HG03571 (cell line): ENCODE results near the gene GAL3ST1.
A peak's percentile ranks its signal among the peaks of the same experiment; 100 is the strongest.
"Not testable (repeated sequence)": the region's sequence is repeated elsewhere in the genome, so short reads cannot be mapped to it uniquely, and the experiment has no call there.

Experiments used
- ATAC-seq: cut with Tn5 transposase; IDR thresholded peaks from one replicate; pipeline ENCODE4 v1.9.1; 2021; ENCODE audit not compliant: unreplicated experiment

The GAL3ST1 gene

DNA sequence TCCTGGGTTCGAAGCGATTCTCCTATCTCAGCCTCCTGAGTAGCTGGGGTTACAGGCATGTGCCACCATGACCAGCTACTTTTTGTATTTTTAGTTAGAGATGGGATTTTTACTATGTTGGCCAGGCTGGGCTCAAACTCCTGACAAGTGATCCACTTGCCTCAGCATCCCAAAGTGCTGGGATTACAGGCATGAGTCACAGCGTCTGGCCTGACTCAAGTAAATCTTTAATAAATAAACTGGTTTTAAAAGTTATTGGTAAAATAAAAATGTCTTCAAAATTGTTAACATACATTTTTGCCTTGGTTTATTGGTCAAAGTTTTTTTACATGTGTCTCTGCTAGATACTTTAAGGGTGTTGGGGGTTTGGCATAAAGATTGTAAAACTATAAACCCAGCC lies 24.5 kb upstream of the GAL3ST1 start:
- ATAC-seq: no peak

- ATAC-seq: no peak
Observed at GRCh38 chr22:30596886-30597285, 22.4 kb upstream of the GAL3ST1 start.

DNA sequence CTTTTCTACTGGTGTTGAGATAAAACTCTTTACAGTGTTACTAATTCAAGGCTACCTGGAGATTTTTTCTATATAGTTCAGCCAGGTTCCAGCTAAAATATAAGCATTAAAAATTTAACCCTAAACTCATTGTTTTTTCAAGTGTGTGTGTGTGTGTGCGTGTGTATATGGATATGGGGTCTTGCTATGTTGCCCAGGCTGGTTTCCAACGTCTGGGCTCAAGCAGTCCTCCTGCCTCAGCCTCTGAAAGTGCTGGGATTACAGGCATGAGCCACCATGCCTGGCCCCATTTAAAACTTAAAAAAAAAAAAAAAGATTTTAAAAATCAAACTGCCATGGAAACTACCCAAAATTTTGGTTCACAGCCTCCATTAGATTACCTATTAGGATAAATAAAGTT lies 21.7 kb upstream of the GAL3ST1 start:
- ATAC-seq: no peak

DNA sequence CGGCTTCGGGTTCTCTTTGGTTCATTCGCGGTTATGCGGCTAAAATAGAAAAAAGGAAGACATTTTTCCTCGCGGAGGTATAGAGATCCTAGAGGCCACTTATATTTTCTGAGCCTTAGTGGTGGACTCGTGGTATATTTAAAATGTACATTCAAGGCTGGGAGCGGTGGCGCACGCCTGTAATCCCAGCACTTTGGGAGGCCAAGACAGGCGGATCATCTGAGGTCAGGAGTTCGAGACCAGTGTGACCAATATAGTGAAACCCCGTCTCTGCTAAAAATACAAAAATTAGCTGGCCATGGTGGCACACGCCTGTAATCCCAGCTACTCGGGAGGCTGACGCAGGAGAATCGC lies 17.9 kb upstream of the GAL3ST1 start:
- ATAC-seq: not testable (repeated sequence)

- ATAC-seq: peak; percentile 92
Observed at GRCh38 chr22:30591588-30592359, 17.3 kb upstream of the GAL3ST1 start, which contains the start of gene PES1. Gene PES1, minus strand, starts transcription at chr22:30591910. Its CDS starts 77 bp downstream, at chr22:30591833.

DNA sequence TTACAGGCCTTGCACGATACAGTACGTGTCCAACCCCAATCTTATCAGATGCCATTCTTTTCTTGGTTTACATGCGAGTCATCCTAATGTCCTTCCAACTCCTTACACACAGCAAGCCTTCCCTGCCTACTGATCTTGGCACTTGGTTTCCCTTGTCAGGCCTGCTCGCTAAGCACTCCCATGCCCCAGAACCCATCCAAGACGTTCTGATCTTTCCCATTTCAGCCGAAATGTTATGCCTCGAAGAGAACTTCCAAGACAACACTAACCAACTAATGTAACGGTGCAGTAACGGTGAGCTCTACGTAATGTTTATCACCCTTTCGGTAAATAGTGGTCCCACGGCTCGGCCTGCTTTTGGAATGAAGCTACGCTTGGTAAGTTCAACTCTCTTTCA lies 16.7 kb upstream of the GAL3ST1 start:
- no peak for ATAC-seq

- no peak for ATAC-seq
Observed at GRCh38 chr22:30586414-30586813, 11.9 kb upstream of the GAL3ST1 start.

DNA sequence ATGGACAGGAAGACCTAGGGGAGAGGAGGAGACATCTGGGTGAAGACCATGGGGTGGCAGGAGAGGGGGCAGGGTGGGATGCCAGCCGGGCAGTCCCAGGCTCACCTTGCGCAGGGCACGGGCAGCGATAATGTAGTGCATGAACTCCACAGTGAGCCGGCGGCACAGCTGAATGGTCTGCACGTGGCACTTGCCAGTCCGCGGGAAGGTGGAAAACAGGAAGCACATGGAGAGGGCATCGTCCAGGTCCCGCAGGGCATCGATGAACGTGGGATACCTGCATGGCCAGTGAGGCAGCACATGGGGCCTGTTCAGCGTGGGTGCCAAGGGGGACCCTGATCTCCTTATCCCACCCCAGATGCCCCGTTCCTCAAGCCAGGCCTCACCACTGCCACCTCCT lies 10.0 kb upstream of the GAL3ST1 start:
- ATAC-seq: no peak

- ATAC-seq: no peak
Observed at GRCh38 chr22:30582788-30583545, 8.5 kb upstream of the GAL3ST1 start.

- ATAC-seq: no peak
Observed at GRCh38 chr22:30582051-30582450, 7.6 kb upstream of the GAL3ST1 start.

- no peak for ATAC-seq
Observed at GRCh38 chr22:30580896-30581295, 6.4 kb upstream of the GAL3ST1 start.

- no peak for ATAC-seq
Observed at GRCh38 chr22:30578481-30578880, 4.0 kb upstream of the GAL3ST1 start.

DNA sequence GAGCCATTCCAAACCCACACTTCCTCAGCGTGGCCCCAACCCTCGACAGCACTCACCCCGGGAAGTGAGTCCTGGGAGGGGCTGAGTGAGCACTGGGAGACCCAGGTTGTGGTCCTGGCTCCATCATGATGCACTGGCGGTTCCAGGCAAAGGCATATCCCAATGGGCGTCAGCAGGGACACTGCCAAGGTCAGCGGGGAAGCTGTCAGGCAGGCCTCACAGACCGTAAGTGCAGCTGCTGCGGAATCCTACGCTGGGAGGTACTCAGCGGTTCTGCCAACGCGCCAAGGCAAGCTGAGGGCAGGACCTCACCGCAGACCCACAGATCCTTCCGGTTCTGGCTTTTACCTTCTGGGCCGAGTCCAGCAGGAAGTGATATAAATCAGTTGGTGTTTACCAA lies 1.4 kb upstream of the GAL3ST1 start:
- no peak for ATAC-seq

DNA sequence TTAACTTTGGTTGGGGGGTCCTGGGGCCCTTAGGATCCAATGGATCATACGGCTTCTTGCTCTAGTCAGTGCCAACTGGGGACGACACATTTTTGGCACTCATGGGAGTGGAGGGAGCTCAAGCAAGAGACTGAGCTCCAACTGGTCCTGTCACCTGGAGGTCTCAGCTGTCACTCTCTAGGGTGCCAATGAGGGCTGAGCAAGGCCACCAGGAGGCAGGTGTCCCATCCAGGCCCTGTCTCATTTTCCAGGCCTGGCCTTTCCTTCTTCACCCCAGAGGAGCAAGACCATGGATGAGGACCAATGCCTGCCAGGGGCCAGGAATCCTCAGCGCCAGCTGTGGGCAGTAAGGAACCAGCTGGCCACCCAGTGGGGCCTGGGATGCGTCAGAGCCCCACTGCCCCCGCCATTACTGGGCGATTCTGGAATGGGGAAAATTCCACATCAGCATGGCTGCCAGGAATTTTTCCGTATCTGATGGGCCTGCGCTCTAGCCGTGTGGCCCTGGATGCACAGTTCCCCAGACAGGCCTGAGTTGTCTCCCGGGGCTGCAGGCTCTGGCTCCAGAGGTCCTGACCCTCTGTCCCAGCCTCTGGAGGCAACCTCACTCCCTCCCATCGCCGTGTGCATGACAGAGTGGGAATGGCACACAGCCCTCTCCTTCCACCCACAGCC lies 669 bp upstream of the GAL3ST1 start:
- no peak for ATAC-seq

DNA sequence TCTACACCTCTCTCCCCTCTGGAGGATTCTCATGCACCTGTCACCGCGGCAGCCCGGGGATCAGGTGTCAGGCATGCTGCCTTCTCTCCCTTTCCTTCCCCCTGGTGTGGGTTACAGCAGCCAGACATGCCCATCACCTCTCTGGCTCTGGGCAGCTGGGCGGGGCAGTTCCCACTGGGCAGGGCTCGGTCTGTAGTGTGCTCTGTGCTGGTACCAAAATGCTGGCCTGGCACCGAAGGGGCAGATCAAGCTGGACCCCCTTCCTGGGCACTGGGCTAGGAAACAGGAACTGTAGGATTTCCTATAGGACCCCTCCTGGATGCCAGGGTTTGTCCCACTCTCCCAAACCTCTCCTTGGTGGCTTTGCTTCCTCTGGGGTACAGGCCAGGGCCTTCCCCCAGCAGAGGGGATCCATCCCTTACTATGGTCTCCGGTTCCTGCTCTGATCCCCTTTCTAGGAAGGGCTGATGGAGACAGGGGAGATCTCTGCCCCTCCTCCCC lies 821 bp downstream of the GAL3ST1 start:
- ATAC-seq: no peak

DNA sequence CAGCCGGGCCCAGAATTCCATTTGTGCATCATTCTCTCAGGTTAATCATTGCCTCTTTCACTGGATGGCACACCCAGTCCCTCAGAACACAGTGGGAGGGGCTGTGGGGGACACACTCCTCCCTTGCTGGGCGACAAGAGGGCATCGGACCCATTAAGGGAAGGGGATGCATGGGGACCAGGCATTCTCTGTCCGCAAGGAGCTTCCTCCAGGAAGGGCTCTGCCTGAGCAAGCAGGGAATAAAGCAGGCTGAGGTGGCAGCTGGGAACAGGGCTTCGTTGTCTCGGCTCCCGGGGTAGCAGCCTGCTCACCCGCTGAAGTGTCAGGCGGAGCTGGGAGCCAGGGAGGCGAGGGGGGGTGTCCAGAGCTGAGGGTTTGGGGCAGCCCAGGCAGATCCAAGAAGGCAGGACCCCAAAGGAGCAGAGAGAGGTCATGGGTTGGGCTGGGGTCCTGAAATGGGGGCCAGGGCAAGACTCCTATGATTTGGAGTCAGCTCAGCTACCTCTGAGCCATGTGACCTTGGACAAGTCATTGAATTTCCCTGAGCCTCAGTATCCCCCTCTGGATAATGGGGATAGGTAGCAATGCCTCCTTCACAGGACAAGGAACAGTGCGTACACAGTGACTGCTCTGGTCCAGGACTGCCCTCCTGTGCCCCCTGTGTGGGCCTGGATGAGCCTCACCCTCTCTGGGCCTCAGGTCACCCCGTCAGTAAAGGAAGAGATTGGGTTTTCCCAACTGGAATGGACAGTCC lies 1.4 kb downstream of the GAL3ST1 start:
- ATAC-seq: no peak

- ATAC-seq: no peak
Observed at GRCh38 chr22:30572210-30572609, 2.3 kb downstream of the GAL3ST1 start.

DNA sequence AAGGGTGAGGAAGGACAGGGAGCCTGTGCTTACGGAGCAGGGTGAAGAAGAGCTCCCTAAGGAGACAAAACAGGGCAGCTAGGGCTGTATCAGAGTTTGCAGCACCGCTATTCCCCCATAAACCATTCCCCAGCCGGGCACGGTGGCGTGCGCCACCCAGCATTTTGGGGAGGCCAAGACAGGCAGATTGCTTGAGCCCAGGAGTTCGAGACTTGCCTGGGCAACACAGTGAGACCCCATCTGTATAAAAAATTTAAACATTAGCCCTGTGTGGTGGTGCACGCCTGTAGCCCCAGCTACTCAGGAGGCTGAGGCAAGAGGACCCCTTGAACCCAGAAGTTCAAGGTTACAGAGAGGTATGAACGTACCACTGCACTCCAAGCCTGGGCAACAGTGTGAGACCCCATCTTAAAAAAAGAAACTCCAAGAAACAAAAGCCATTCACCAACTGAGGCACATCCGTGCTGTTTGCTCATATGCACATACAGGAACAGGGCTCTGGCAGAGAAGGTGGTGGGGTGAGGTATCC lies 4.7 kb downstream of the GAL3ST1 start:
- ATAC-seq: no peak

GRCh38 chr22:30568137-30568805 lies 6.2 kb downstream of the GAL3ST1 start:
- no peak for ATAC-seq

DNA sequence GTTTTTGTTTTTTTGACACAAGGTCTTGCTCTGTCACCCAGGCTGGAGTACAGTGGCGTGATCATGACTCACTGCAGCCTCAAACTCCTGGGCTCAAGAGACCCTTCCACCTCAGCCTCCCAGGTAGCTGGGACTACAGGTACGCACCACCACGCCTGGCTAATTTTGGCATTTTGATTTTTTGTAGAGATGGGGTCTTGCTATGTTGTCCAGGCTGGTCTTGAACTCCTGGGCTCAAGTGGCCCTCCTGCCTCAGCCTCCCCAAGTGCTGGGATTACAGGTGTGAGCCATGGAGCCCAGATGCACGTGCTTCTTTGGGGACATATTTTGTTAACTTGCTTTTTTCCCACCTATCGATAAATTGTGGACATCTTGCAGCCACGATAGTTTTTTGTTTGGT lies 7.2 kb downstream of the GAL3ST1 start:
- not testable (repeated sequence) for ATAC-seq
